Loucy (cell line): ENCODE measurements around the gene CYP1A2.

Experiments
- EZH2phosphoT487 ChIP-seq: fragments of 200-600 bp; IDR thresholded peaks from 2 replicates; pipeline ENCODE4 v1.6.1; 2018; ENCODE audit warnings: antibody characterized with exemption, mild to moderate bottlenecking, moderate library complexity, borderline replicate concordance
- TF ChIP-seq, protein P1 (sequence below): fragments of 200-600 bp; sonication (generic); conservative IDR thresholded peaks from 2 replicates; pipeline ENCODE4 v1.5.1; 2014; ENCODE audit warnings: mild to moderate bottlenecking, antibody characterized with exemption, low read length

DNA sequence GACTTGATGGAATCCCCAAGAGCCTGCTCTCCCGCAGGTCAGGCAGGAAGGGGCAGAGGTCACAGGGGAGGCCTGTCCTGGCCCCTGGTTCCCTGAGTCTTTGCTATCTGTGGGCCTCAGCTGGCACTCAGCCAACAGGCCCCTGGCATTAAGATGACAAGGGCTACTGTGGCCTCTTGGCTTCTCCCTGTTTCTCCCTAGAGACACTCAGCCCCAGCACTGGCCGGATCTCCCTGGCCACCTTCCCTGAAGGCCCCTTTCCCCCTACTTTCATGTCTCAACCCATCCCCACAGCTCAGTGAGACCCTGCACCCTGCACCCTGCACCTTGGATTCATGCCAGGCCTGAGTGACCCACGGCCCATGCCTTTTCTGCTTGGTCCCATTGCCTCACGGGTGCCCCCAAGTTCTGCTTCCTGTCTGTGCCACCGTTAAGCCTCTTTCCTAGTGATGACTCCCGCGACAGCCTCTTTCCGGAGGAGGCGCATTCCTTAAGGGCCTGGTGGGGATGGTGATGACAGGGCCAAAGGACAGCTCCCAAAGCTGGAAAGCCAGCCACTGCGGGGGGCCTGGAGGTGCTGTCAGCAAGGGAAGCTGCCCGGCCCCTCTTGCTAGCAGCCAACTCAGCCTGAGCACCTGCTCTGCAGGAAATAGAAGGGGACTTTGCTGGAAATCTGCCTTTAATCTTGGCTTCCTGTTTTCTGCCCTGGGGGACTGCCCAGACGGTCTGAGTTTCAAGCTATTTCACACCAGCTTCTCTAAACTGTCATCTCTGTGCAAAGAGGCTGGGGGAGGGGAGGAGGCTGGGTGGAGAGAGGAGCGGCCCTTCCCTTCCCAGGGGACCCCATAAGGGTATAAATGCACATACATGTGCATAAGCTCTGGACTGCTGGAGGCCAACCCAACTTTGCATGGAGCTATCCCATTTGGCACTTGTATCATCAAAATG lies 28.4 kb downstream of the CYP1A2 start:
- TF ChIP-seq, protein P1, sequence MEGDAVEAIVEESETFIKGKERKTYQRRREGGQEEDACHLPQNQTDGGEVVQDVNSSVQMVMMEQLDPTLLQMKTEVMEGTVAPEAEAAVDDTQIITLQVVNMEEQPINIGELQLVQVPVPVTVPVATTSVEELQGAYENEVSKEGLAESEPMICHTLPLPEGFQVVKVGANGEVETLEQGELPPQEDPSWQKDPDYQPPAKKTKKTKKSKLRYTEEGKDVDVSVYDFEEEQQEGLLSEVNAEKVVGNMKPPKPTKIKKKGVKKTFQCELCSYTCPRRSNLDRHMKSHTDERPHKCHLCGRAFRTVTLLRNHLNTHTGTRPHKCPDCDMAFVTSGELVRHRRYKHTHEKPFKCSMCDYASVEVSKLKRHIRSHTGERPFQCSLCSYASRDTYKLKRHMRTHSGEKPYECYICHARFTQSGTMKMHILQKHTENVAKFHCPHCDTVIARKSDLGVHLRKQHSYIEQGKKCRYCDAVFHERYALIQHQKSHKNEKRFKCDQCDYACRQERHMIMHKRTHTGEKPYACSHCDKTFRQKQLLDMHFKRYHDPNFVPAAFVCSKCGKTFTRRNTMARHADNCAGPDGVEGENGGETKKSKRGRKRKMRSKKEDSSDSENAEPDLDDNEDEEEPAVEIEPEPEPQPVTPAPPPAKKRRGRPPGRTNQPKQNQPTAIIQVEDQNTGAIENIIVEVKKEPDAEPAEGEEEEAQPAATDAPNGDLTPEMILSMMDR = no peak
- TF ChIP-seq EZH2phosphoT487 = no peak
